Right cardiac atrium (tissue), 5 donors: ENCODE data around the gene KIF18A. TPM values are rescaled to one million over a fixed set of nuclear protein-coding genes. Genes with fewer than 3 reads are reported as not detected.
A peak's percentile ranks its signal among the peaks of the same experiment; 100 is the strongest.

ENCODE experiments used
- ATAC-seq, 2 donors: fragments of 200-7000 bp; cut with Tn5 transposase; one replicate each; pipeline versions ENCODE4 v1.8.0 to v1.9.1; 2020; ENCODE audit warnings: moderate library complexity in 2 of 2, mild to moderate bottlenecking in 1 of 2
- DNase-seq, 3 donors: peaks; one replicate each; pipeline ENCODE4 v3.0.0-alpha.2; 2020
- H3K27ac ChIP-seq: one replicate; pipeline ENCODE4 v1.5.1; 2013; ENCODE audit warnings: mild to moderate bottlenecking, low read length, control low read depth, moderate library complexity
- H3K27me3 ChIP-seq: one replicate; pipeline ENCODE4 v1.6.1; 2013; ENCODE audit not compliant: control insufficient read depth, insufficient read depth
- H3K4me1 ChIP-seq: one replicate; pipeline ENCODE4 v1.6.1; 2013; ENCODE audit warnings: low read length; ENCODE audit not compliant: control insufficient read depth, insufficient read depth
- H3K4me3 ChIP-seq: one replicate; pipeline ENCODE4 v1.5.1; 2013; ENCODE audit warnings: low read length, control low read depth
- H3K9me3 ChIP-seq: one replicate; pipeline ENCODE4 v1.6.1; 2013; ENCODE audit warnings: low read length; ENCODE audit not compliant: control insufficient read depth
- WGBS: extraction: QIAGEN DNeasy Blood & Tissue Kit; methylation state at CpG from one replicate; pipeline ENCODE4 v1.1.7; 2013; 5-methylcytosine and 5-hydroxymethylcytosine counted together
- intact Hi-C, 4 donors: fragments of 100-400 bp; cut with DNase I; formaldehyde crosslinking; loops; one replicate each; pipeline versions ENCODE4 v1.11.0 to v1.14.0; 2022 to 2023
- polyA plus RNA-seq: library from polyadenylated mRNA; stranded (reverse); fragments of 200-250 nt; gene quantifications from one replicate; pipeline ENCODE4 v1.2.3, GENCODE V29; 2013
- total RNA-seq, 4 donors: library from RNA; stranded (reverse); fragmentation: NEBNext Ultra II Directional; extraction: Animal tissue kit (Norgen Biotek cat#: 25700); gene quantifications; one replicate each; pipeline ENCODE4 v1.2.1, GENCODE V29; 2021
- donor health status: healthy with polysubstance abuse.
- donor health status: DM: no; HTN: yes; CAD: no.
- donor health status: DM: no; HTN: no; CAD: no.
- donor health status: DM: no; HTN: yes; CAD: no; lungs with severe emphysema.
- donor health status: DM: yes; HTN: yes; CAD: no.

KIF18A gene
- total and polyA plus RNA-seq, 5 donors, result 0.07 to 0.32 (median 0.17) TPM

- Histone ChIP-seq H3K4me1 (no peaks in the 10 kb centered on the region), H3K9me3 (no peaks in the 10 kb centered on the region), H3K27me3 (no peaks in the 10 kb centered on the region), H3K4me3 (no peak overlapping the region), H3K27ac (no peak overlapping the region)
- ATAC-seq (no peak), DNase-seq (no peak)
- intact Hi-C loops, result no loop called here
- WGBS, result 79% methylated on average over 2 of the region's 2 CpGs
Observed at GRCh38 chr11:27996066-27996465, 111.9 kb downstream of the KIF18A start.

GRCh38 chr11:27995083-27995482, 112.9 kb downstream of the KIF18A start:
- intact Hi-C loops, result no loop called here
- Histone ChIP-seq H3K27me3 (no peaks in the 10 kb centered on the region), H3K9me3 (no peaks in the 10 kb centered on the region), H3K4me1 (no peaks in the 10 kb centered on the region), H3K27ac (no peak overlapping the region), H3K4me3 (no peak overlapping the region)
- DNase-seq (no peak), ATAC-seq (no peak)
- WGBS, result 73% methylated on average over 3 of the region's 3 CpGs

DNA sequence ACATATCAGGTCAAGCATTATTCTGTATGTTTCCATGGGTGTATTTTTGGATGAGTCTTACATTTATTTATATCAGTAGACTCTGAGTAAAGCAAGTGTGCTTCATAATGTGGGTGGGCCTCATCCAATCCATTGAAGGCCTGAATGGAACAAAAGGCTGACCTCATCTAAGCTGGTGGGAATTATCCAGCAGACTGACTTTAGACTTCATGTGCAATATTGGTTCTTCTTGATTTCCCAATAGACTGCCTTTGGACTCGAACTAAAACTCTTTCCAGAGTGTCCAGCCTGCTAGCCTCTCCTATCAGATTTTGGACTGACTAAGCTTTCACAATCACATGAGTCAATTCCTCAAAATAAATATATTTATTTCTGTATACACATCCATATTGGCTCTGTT, 116.2 kb downstream of the KIF18A start:
- ATAC-seq, result peak in 1 of 2 donors; percentile 24
- WGBS, result 57% methylated on average over 1 of the region's 1 CpG

DNA sequence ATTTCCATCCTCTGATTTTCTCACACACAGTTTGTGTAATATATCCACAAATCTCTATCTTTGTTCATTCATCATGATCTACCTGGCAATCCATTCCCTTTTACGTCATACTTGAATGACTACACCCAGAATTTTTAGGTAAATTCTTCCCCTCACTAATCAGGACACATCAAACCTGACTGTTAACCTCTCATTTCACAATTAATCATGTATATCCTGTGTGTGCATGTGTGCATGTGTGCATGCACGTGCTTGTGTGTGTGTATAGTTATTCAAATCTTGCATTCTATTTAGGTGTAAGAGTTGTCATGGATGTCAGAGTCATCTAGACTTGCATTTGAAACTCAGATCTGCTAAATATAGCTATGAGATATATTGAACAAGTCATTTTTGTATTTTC, 130.4 kb downstream of the KIF18A start:
- no peaks in the 10 kb centered on the region for H3K9me3 ChIP-seq
- peaks cover 3% of the 10 kb centered on the region for H3K4me1 ChIP-seq
- no peak overlapping the region for H3K27ac ChIP-seq
- WGBS, result 90% methylated on average over 2 of the region's 2 CpGs
- ATAC-seq, result no peak
- intact Hi-C loops, result no loop called here
- no peak overlapping the region for H3K4me3 ChIP-seq
- no peak for DNase-seq
- no peaks in the 10 kb centered on the region for H3K27me3 ChIP-seq

More for the DNA sequence above, 116.2 kb downstream of the KIF18A start:
- H3K9me3 ChIP-seq, result no peaks in the 10 kb centered on the region
- no peak overlapping the region for H3K4me3 ChIP-seq
- H3K27me3 ChIP-seq, result no peaks in the 10 kb centered on the region
- no peaks in the 10 kb centered on the region for H3K4me1 ChIP-seq
- no peak overlapping the region for H3K27ac ChIP-seq
- intact Hi-C loops, result no loop called here
- DNase-seq, result no peak

DNA sequence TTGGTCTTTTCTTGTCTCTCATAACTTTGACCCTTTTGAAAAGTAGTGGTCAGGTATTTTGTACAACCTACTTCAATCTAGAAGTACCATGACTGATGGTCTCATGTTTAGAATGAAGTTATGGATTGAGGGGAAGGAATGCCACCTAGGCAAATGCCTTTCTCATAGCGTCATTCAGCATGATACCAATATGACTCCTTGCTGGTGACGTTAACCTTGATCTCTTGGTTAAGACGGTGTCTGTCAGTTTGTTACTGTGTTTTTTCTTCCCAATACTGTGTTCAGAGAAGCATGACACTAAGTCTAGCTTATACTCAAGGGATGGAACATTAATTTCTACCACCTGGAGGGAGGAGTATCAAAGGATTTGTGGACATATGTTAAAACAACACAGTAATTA, 130.9 kb downstream of the KIF18A start:
- H3K4me1 ChIP-seq, result peaks cover 3% of the 10 kb centered on the region
- H3K27me3 ChIP-seq, result no peaks in the 10 kb centered on the region
- H3K4me3 ChIP-seq, result no peak overlapping the region
- ATAC-seq (no peak), DNase-seq (no peak)
- no peaks in the 10 kb centered on the region for H3K9me3 ChIP-seq
- no peak overlapping the region for H3K27ac ChIP-seq
- WGBS, result 85% methylated on average over 3 of the region's 3 CpGs
- intact Hi-C loops, result no loop called here

- ATAC-seq (peak; percentile 37 to 85), DNase-seq (no peak)
- Histone ChIP-seq H3K4me3 (no peak overlapping the region), H3K9me3 (no peaks in the 10 kb centered on the region), H3K4me1 (peaks cover 3% of the 10 kb centered on the region), H3K27me3 (no peaks in the 10 kb centered on the region), H3K27ac (no peak overlapping the region)
- intact Hi-C loops, result no loop called here
- 48% methylated on average over 4 of the region's 4 CpGs for WGBS
Observed at GRCh38 chr11:27976262-27976661, 131.7 kb downstream of the KIF18A start.

DNA sequence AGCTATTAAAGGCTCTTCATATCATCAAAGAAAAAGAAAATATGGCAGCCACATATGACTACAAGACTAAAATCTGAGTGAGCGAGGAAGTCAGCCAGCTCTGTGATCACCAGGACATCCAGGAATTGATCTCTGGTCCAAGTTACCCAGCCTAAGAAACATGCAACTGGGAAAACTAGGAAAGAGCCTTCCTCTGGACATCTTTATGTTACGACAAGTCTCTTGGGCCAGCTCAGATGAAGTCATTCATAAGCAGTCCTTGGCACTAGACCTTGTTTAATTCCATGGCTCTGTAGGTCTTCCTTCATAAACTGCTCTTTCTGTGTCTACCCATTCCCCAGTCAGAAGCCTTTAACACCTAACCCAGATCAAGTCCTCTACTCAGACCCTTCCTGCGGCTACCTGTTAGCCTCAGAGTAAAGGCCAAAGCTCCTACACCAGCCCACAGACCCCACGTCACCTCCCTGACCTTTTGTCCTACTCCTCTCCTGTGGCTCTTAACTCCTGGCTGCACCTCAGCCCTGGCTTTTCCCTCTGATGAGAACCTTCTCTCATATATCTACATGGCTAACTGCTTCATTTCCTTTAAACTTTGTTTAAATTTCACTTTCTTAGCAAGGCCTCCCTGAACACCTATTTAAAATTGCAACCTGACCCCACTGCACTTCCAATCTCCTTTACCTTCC, 134.0 kb downstream of the KIF18A start:
- H3K4me3 ChIP-seq, result no peak overlapping the region
- H3K4me1 ChIP-seq, result peaks cover 3% of the 10 kb centered on the region
- intact Hi-C loops, result no loop called here
- DNase-seq (peak in 1 of 3 donors; percentile 62), ATAC-seq (peak in 1 of 2 donors; percentile 72)
- H3K27ac ChIP-seq, result peak overlapping the region; percentile 58
- no peaks in the 10 kb centered on the region for H3K9me3 ChIP-seq
- WGBS, result 66% methylated on average over 4 of the region's 4 CpGs
- H3K27me3 ChIP-seq, result no peaks in the 10 kb centered on the region

GRCh38 chr11:27972522-27973170, 135.3 kb downstream of the KIF18A start:
- Histone ChIP-seq H3K27ac (no peak overlapping the region), H3K9me3 (no peaks in the 10 kb centered on the region), H3K27me3 (no peaks in the 10 kb centered on the region), H3K4me1 (peaks cover 3% of the 10 kb centered on the region), H3K4me3 (no peak overlapping the region)
- WGBS, result 82% methylated on average over 5 of the region's 5 CpGs
- DNase-seq, result no peak
- ATAC-seq, result no peak
- intact Hi-C loops, result no loop called here

DNA sequence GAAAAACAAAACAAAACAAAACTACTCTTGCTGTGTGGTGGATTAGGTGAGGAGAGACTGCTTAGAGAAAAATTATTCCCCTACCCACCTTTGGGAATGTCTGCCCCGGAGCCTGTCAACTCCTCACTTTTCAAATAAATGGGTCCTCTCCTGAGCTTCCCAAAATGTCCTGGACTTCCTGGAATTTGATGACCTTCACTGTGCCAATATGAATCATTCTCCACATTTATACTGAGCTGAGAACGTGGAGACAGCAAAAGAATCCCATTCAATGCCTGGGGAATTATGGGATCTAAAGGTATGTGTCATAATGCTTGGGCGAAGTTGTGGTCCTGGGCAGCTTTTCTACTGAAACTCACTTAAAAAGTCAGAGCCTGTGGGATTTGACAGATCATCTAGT, 136.8 kb downstream of the KIF18A start:
- no peak for ATAC-seq
- Histone ChIP-seq H3K4me3 (no peak overlapping the region), H3K4me1 (peaks cover 3% of the 10 kb centered on the region), H3K27ac (no peak overlapping the region), H3K9me3 (no peaks in the 10 kb centered on the region), H3K27me3 (no peaks in the 10 kb centered on the region)
- 80% methylated on average over 3 of the region's 3 CpGs for WGBS
- no peak for DNase-seq
- intact Hi-C loops, result no loop called here
